Measurements from ENCODE around the gene TFCP2L1. TPM values are rescaled to one million over a fixed set of nuclear protein-coding genes. Genes with fewer than 3 reads are reported as not detected.

The TFCP2L1 gene
- total RNA-seq, 1 experiment from 2014 or later, result 4.3 TPM

- POLR2A ChIA-PET, result interaction anchor here (0.6 kb wide), 1 partner anchor 69 kb away, joined by 3 read pairs; no protein-coding TSS in a partner anchor
- Mint-ChIP-seq H3K4me3 (no peak overlapping the region), H3K27ac (no peak overlapping the region), H3K4me1 (peaks cover 3% of the 10 kb centered on the region; the same call in 1 of the 2 replicates), H3K36me3 (no peaks in the 10 kb centered on the region), H3K9me3 (no peaks in the 10 kb centered on the region), H3K27me3 (ENCODE audit: low read depth) (no peaks in the 10 kb centered on the region)
- TF ChIP-seq CREM (CRISPR knock-in tag; IDR thresholded peaks at IDR 0.05) (no peak), NFYB (CRISPR knock-in tag; conservative IDR thresholded peaks at IDR 0.05; ENCODE audit: low read depth) (no peak)
- ATAC-seq (no peak), DNase-seq (ENCODE audit: low spot score) (no peak)
- CTCF ChIA-PET, result interaction anchor here (0.6 to 2.2 kb wide), 2 partner anchors 79 to 112 kb away, joined by 4 to 9 read pairs; no protein-coding TSS in a partner anchor
These were observed 77.5 kb downstream of the TFCP2L1 start for GRCh38 chr2:121207494-121207893.

GRCh38 chr2:121205321-121205942, 79.6 kb downstream of the TFCP2L1 start:
- no peak for ATAC-seq
- no peak for DNase-seq (ENCODE audit: low spot score)
- TF ChIP-seq JAZF1 (CRISPR knock-in tag; IDR thresholded peaks at IDR 0.05) (no peak), E2F5 (CRISPR knock-in tag; IDR thresholded peaks at IDR 0.05) (no peak), NR2C2 (CRISPR knock-in tag; IDR thresholded peaks at IDR 0.05) (no peak), ZNF423 (CRISPR knock-in tag; IDR thresholded peaks at IDR 0.05) (no peak), MYBL2 (CRISPR knock-in tag; IDR thresholded peaks at IDR 0.05) (no peak), CREB1 (CRISPR knock-in tag; IDR thresholded peaks at IDR 0.05) (no peak), FOXJ3 (CRISPR knock-in tag; IDR thresholded peaks at IDR 0.05; ENCODE audit: borderline replicate concordance) (no peak), ETV6 (CRISPR knock-in tag; IDR thresholded peaks at IDR 0.05) (no peak), AR (CRISPR knock-in tag; IDR thresholded peaks at IDR 0.05) (no peak), STAT6 (CRISPR knock-in tag; conservative IDR thresholded peaks at IDR 0.05; ENCODE audit: low read depth) (no peak), OVOL2 (CRISPR knock-in tag; IDR thresholded peaks at IDR 0.05; ENCODE audit: borderline replicate concordance) (no peak), USF2 (CRISPR knock-in tag; IDR thresholded peaks at IDR 0.05) (no peak), PRRX2 (CRISPR knock-in tag; IDR thresholded peaks at IDR 0.05) (no peak), HMGA2 (CRISPR knock-in tag; IDR thresholded peaks at IDR 0.05) (no peak), USF1 (CRISPR knock-in tag; IDR thresholded peaks at IDR 0.05) (no peak), NFYB (CRISPR knock-in tag; conservative IDR thresholded peaks at IDR 0.05; ENCODE audit: low read depth) (no peak), FOXP4 (CRISPR knock-in tag; IDR thresholded peaks at IDR 0.05) (no peak)
- H3K36me3 Mint-ChIP-seq, result no peaks in the 10 kb centered on the region
- no peaks in the 10 kb centered on the region for H3K4me1 Mint-ChIP-seq
- no peaks in the 10 kb centered on the region for H3K9me3 Mint-ChIP-seq
- no peak overlapping the region for H3K27ac Mint-ChIP-seq
- ChIA-PET CTCF (interaction anchor here (0.8 kb wide), 1 partner anchor 110 kb away, joined by 4 read pairs; no protein-coding TSS in a partner anchor), POLR2A (no interaction called here)
- H3K4me3 Mint-ChIP-seq, result no peak overlapping the region
- no peaks in the 10 kb centered on the region for H3K27me3 Mint-ChIP-seq (ENCODE audit: low read depth)
